Tibial nerve (tissue), 4 donors: ENCODE results near the gene TPRKB. TPM values are rescaled to one million over a fixed set of nuclear protein-coding genes. Genes with fewer than 3 reads are reported as not detected.
"Not testable (repeated sequence)": the region's sequence is repeated elsewhere in the genome, so short reads cannot be mapped to it uniquely, and the experiment has no call there.

ENCODE experiments used
- DNase-seq, 2 donors: peaks; one replicate each; pipeline ENCODE4 v3.0.0-alpha.2; 2019; ENCODE audit warnings: low spot score in 2 of 2
- H3K27ac ChIP-seq, 4 donors: fragments of 200-600 bp; sonication (generic) in 3 of 4; one replicate each; pipeline ENCODE4 v1.5.1; 2017 to 2019; ENCODE audit warnings: mild to moderate bottlenecking in 1 of 4
- H3K27me3 ChIP-seq, 2 donors: fragments of 200-600 bp; sonication (generic) in 1 of 2; one replicate each; pipeline versions ENCODE4 v1.5.1 to v1.6.0; 2017 to 2019
- H3K36me3 ChIP-seq, 3 donors: fragments of 200-600 bp; sonication (generic); one replicate each; pipeline ENCODE4 v1.5.1; 2018 to 2019
- H3K4me1 ChIP-seq, 4 donors: fragments of 200-600 bp; sonication (generic) in 3 of 4; one replicate each; pipeline ENCODE4 v1.5.1; 2017 to 2019
- H3K4me3 ChIP-seq, 4 donors: fragments of 200-600 bp; sonication (generic) in 3 of 4; one replicate each; pipeline ENCODE4 v1.5.1; 2017 to 2019; ENCODE audit warnings: mild to moderate bottlenecking in 1 of 4, moderate library complexity in 1 of 4
- H3K9me3 ChIP-seq, 4 donors: fragments of 200-600 bp; sonication (generic) in 3 of 4; one replicate each; pipeline ENCODE4 v1.5.1; 2017 to 2019
- CTCF ChIP-seq, 5 experiments: fragments of 200-600 bp in 3 of 5; fragments of 450-650 bp in 2 of 5; sonication (generic) in 3 of 5; IDR thresholded peaks; one replicate each; pipeline ENCODE4 v1.5.1; 2016 to 2019; ENCODE audit warnings: antibody characterized with exemption in 5 of 5, mild to moderate bottlenecking in 3 of 5, moderate library complexity in 2 of 5
- EP300 ChIP-seq, 2 donors: sonication (generic); formaldehyde crosslinking; IDR thresholded peaks; one replicate each; pipeline ENCODE4 v1.6.1; 2017; ENCODE audit warnings: antibody characterized with exemption in 2 of 2, mild to moderate bottlenecking in 1 of 2
- POLR2A ChIP-seq, 2 donors: fragments of 450-650 bp; IDR thresholded peaks; one replicate each; pipeline ENCODE4 v1.6.1; 2017; ENCODE audit warnings: antibody characterized with exemption in 2 of 2, mild to moderate bottlenecking in 2 of 2, moderate library complexity in 2 of 2
- WGBS, 2 donors: methylation state at CpG; one replicate each; pipeline ENCODE4 v1.1.5; 2018; 5-methylcytosine and 5-hydroxymethylcytosine counted together
- total RNA-seq, 4 donors: library from RNA; depleted of rRNA; stranded (reverse); fragments of >200 nt; gene quantifications; one replicate each; pipeline ENCODE4 v1.1.0, GENCODE V29; 2016

Gene TPRKB
- total RNA-seq, 4 donors from 2014 or later, result 6.7 to 23.7 (median 16.6) TPM

- Histone ChIP-seq H3K36me3 (peaks cover 0 to 4% (median 0%) of the 10 kb centered on the region in 3 donors), H3K27me3 (no peaks in the 10 kb centered on the region), H3K27ac (no peak overlapping the region), H3K9me3 (no peaks in the 10 kb centered on the region), H3K4me3 (no peak overlapping the region), H3K4me1 (no peaks in the 10 kb centered on the region)
- WGBS, 2 donors, result 97 to 98% methylated on average over 4 of the region's 4 CpGs
- DNase-seq, result no peak
- TF ChIP-seq POLR2A (IDR thresholded peaks at IDR 0.05) (no peak), CTCF (IDR thresholded peaks at IDR 0.05) (no peak), EP300 (IDR thresholded peaks at IDR 0.05) (no peak)
Observed at GRCh38 chr2:73685764-73686438, 51.2 kb downstream of the TPRKB start.

- H3K4me1 ChIP-seq, H3K27ac ChIP-seq, DNase-seq, H3K27me3 ChIP-seq, H3K36me3 ChIP-seq, H3K4me3 ChIP-seq, H3K9me3 ChIP-seq: not testable (repeated sequence)
- 44 to 53% methylated on average over 9 of the region's 9 CpGs for WGBS, 2 donors
Observed at GRCh38 chr2:73684905-73685304, 52.2 kb downstream of the TPRKB start.

DNA sequence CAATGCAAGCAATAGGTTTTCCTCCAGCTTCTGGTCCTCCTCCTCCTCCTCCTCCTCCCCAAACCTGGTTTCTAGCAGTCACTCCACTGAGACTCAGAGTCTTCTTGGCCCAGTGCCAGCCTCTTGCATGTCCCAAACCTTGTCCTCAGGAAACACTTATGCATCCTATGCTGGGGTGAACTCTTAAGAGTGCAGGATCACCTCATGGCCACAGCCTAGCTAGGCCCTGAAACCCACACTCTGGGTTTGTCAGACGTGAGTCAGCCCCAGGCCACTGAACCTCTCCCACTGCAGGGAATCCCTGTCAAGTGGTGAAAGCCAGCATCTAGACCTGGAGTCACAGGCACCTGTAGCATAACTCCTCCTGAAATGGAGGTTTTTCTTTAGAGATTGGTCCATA lies 52.8 kb downstream of the TPRKB start:
- H3K4me3 ChIP-seq, H3K36me3 ChIP-seq, H3K27me3 ChIP-seq, H3K27ac ChIP-seq, DNase-seq, H3K9me3 ChIP-seq, H3K4me1 ChIP-seq: not testable (repeated sequence)
- WGBS, 2 donors, result 57 to 83% methylated on average over 1 of the region's 1 CpG

GRCh38 chr2:73679951-73680571 lies 57.1 kb downstream of the TPRKB start:
- peak in 2 of 5 experiments; percentile 11 to 28 for TF ChIP-seq CTCF (IDR thresholded peaks at IDR 0.05)
- H3K9me3 ChIP-seq, H3K4me3 ChIP-seq, H3K36me3 ChIP-seq, H3K4me1 ChIP-seq, H3K27ac ChIP-seq, H3K27me3 ChIP-seq: not testable (repeated sequence)
- 16 to 19% methylated on average over 5 of the region's 5 CpGs for WGBS, 2 donors
- peak in 1 of 2 donors; percentile 23 for DNase-seq

Other genes starting within 250 kb of the TPRKB start
- not detected for gene NAT8, start 94.9 kb downstream of the TPRKB start, total RNA-seq
- gene DUSP11, start 42.8 kb upstream of the TPRKB start, total RNA-seq, result 10 to 100 TPM; 19.8 to 34.1 (median 25.3) TPM
- gene C2orf78, start 46.8 kb upstream of the TPRKB start, total RNA-seq, result not detected
- gene STAMBP, start 91.6 kb upstream of the TPRKB start, total RNA-seq, result 10 to 100 TPM; 20.7 to 47.2 (median 24.8) TPM
- gene ACTG2, start 155.7 kb upstream of the TPRKB start, total RNA-seq, result 10 to 100 TPM in 3 of 4 donors, 1 to 10 TPM in 1; 6.3 to 20.1 (median 16.8) TPM
- 10 to 100 TPM; 36.9 to 63.9 (median 44.0) TPM for gene DGUOK, start 189.5 kb upstream of the TPRKB start, total RNA-seq
- gene TET3, start 247.6 kb upstream of the TPRKB start, total RNA-seq, result 10 to 100 TPM in 1 of 4 donors, 1 to 10 TPM in 3; 4.3 to 14.1 (median 6.6) TPM